Gastrocnemius medialis (tissue), 4 donors: Measurements from ENCODE around the gene SMAD6. TPM values are rescaled to one million over a fixed set of nuclear protein-coding genes. Genes with fewer than 3 reads are reported as not detected.

Experiments
- ATAC-seq, 2 donors: fragments of 150-250 bp; one replicate each; pipeline ENCODE4 v1.9.1; 2016
- DNase-seq, 2 donors: peaks; one replicate each; pipeline ENCODE4 v3.0.0-alpha.2; 2019
- H3K27ac ChIP-seq, 4 donors: fragments of 200-600 bp; sonication (generic); 1 replicate in 1 of 4; 2 replicates in 3 of 4; pipeline ENCODE4 v1.5.1; 2016 to 2018; ENCODE audit warnings: mild to moderate bottlenecking in 2 of 4, moderate library complexity in 1 of 4
- H3K27me3 ChIP-seq, 3 donors: fragments of 200-600 bp; sonication (generic) in 2 of 3; 1 replicate in 1 of 3; 2 replicates in 2 of 3; pipeline versions ENCODE4 v1.5.1 to v1.6.0; 2016 to 2019; ENCODE audit warnings: mild to moderate bottlenecking in 1 of 3, moderate library complexity in 1 of 3
- H3K36me3 ChIP-seq, 2 donors: fragments of 200-600 bp; sonication (generic) in 1 of 2; one replicate each; pipeline ENCODE4 v1.5.1; 2017 to 2018
- H3K4me1 ChIP-seq, 2 donors: fragments of 200-600 bp; sonication (generic) in 1 of 2; one replicate each; pipeline ENCODE4 v1.5.1; 2016 to 2017; ENCODE audit warnings: mild to moderate bottlenecking in 2 of 2
- H3K4me3 ChIP-seq, 4 donors: fragments of 200-600 bp; sonication (generic) in 3 of 4; 1 replicate in 1 of 4; 2 replicates in 3 of 4; pipeline ENCODE4 v1.5.1; 2016 to 2019; ENCODE audit warnings: mild to moderate bottlenecking in 2 of 4
- H3K9me3 ChIP-seq, 3 donors: fragments of 200-600 bp; sonication (generic) in 2 of 3; 1 replicate in 1 of 3; 2 replicates in 2 of 3; pipeline ENCODE4 v1.5.1; 2016 to 2019
- POLR2A ChIP-seq, 2 donors: fragments of 450-650 bp; IDR thresholded peaks; one replicate each; pipeline ENCODE4 v1.6.1; 2017; ENCODE audit warnings: antibody characterized with exemption in 2 of 2, mild to moderate bottlenecking in 2 of 2, moderate library complexity in 2 of 2
- in situ Hi-C, 4 donors: fragments of 200-750 bp; cut with MboI; loops; one replicate each; pipeline versions ENCODE4 v1.15.0 to v1.8.0; 2017; ENCODE audit warnings: low sequenced_read_pairs in 4 of 4
- intact Hi-C: fragments of 100-400 bp; cut with DNase I; formaldehyde crosslinking; loops from one replicate; pipeline ENCODE4 v1.15.1; 2023; ENCODE audit warnings: low total_unique reads
- total RNA-seq, 4 donors: library from RNA; depleted of rRNA; stranded (reverse); fragments of >200 nt; gene quantifications; one replicate each; pipeline versions ENCODE4 v1.1.0 to v1.2.3, GENCODE V29; 2016
- TF ChIP-seq, protein P1 (sequence below), 5 experiments: fragments of 450-650 bp in 3 of 5; fragments of 200-600 bp in 2 of 5; sonication (generic) in 2 of 5; IDR thresholded peaks in 4 of 5; conservative IDR thresholded peaks in 1 of 5; 1 replicate in 4 of 5; 2 replicates in 1 of 5; pipeline ENCODE4 v1.5.1; 2016 to 2019; ENCODE audit warnings: antibody characterized with exemption in 5 of 5, mild to moderate bottlenecking in 3 of 5, moderate library complexity in 3 of 5

Gene SMAD6
- total RNA-seq, 4 donors from 2014 or later = 2.2 to 3.7 (median 2.4) TPM

DNA sequence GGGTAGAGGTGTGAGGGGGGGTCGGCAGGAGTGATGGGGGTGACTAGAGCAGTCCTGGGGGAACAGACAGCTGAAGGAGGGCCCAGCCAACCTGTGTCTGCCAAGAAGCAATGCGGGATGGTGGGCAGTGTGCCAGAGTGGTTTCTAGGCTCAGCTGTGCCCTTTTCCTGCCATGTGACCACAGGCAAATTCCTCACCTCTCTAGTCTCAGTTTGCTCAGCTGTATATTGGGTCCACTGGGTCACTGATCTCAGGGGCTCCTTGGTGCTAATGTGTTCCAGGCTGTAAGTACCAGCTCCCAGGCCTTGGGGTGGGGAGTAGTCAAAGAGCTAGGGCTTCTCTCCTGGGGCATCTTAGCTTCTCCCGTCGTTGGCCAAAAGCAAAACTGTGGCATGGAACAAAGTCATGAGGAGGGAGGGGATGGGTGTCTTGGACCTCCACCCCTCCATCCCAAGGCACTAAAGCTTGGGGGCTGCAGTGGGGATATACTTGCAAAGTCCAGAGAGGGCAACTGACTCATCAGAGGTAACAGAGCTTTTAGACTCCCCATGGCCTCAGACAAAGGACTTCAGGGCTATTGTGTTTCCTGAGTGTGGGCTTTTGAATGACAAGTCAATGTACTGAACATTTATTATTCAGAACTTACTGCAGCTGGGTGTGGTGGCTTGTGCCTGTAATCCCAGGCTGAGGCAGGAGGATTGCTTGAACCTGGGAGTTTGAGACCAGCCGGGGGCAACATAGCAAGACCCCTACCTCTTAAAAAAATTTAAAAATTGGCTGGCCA is 20.9 kb downstream of the SMAD6 start:
- intact Hi-C loops = no loop called here
- H3K27ac ChIP-seq = no peak overlapping the region

DNA sequence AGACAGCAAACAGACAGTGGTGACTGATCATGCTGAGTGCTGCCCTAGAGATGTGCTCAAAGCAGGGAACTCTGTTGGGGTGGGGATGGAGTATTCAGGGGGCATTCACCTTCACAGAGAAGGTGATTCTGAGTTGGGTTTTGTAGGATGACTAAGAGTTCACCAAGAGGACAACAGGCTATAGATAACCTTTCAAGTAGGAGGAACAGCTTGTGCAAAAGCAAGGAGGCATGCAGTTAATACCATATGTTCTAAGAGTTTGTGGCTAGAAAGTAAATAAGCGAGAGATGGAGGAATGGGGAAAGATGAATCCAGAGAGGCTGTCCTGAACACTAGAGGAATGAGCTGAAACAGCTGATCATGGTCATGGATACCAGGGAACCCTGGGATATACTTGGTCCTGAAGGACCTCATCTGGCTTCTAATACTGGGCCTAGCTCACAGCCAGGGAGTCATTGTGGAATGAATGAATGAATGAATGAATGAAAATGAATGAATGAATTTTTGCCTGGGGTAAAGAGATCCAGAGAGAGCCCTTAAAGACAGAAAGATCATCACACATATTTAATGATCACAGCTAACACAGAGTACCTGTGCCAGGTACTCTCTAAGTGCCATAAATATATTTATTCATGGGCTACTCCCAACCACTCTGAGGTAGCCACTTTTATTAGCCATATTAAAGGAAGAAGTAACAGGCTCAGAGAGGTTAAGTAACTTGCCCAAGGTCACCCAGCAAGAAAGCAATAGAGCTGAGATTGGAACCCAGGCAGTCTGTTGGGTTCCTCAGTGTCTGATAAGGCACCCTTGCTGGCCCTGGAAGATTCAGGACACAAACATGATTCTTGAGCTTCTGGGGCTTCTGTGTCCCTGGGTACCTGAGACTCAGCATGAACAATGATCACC is 22.0 kb downstream of the SMAD6 start:
- Histone ChIP-seq H3K4me1 (no peaks in the 10 kb centered on the region), H3K9me3 (no peaks in the 10 kb centered on the region), H3K27me3 (no peaks in the 10 kb centered on the region), H3K4me3 (no peak overlapping the region), H3K36me3 (no peaks in the 10 kb centered on the region), H3K27ac (no peak overlapping the region)
- no peak for TF ChIP-seq POLR2A (IDR thresholded peaks at IDR 0.05)
- TF ChIP-seq, protein P1, sequence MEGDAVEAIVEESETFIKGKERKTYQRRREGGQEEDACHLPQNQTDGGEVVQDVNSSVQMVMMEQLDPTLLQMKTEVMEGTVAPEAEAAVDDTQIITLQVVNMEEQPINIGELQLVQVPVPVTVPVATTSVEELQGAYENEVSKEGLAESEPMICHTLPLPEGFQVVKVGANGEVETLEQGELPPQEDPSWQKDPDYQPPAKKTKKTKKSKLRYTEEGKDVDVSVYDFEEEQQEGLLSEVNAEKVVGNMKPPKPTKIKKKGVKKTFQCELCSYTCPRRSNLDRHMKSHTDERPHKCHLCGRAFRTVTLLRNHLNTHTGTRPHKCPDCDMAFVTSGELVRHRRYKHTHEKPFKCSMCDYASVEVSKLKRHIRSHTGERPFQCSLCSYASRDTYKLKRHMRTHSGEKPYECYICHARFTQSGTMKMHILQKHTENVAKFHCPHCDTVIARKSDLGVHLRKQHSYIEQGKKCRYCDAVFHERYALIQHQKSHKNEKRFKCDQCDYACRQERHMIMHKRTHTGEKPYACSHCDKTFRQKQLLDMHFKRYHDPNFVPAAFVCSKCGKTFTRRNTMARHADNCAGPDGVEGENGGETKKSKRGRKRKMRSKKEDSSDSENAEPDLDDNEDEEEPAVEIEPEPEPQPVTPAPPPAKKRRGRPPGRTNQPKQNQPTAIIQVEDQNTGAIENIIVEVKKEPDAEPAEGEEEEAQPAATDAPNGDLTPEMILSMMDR (IDR thresholded peaks at IDR 0.05 in 4 of 5, conservative IDR thresholded peaks at IDR 0.05 in 1 of 5) = no peak
- intact Hi-C loops = no loop called here
- ATAC-seq (no peak), DNase-seq (no peak)
- in situ Hi-C loops = no loop called here

More for the DNA sequence above, 20.9 kb downstream of the SMAD6 start:
- in situ Hi-C loops = no loop called here
- no peak for ATAC-seq
- Histone ChIP-seq H3K9me3 (no peaks in the 10 kb centered on the region), H3K36me3 (no peaks in the 10 kb centered on the region), H3K4me3 (no peak overlapping the region), H3K27me3 (no peaks in the 10 kb centered on the region), H3K4me1 (no peaks in the 10 kb centered on the region)
- TF ChIP-seq, protein P1 (IDR thresholded peaks at IDR 0.05 in 4 of 5, conservative IDR thresholded peaks at IDR 0.05 in 1 of 5) = no peak
- TF ChIP-seq POLR2A (IDR thresholded peaks at IDR 0.05) = no peak
- no peak for DNase-seq

DNA sequence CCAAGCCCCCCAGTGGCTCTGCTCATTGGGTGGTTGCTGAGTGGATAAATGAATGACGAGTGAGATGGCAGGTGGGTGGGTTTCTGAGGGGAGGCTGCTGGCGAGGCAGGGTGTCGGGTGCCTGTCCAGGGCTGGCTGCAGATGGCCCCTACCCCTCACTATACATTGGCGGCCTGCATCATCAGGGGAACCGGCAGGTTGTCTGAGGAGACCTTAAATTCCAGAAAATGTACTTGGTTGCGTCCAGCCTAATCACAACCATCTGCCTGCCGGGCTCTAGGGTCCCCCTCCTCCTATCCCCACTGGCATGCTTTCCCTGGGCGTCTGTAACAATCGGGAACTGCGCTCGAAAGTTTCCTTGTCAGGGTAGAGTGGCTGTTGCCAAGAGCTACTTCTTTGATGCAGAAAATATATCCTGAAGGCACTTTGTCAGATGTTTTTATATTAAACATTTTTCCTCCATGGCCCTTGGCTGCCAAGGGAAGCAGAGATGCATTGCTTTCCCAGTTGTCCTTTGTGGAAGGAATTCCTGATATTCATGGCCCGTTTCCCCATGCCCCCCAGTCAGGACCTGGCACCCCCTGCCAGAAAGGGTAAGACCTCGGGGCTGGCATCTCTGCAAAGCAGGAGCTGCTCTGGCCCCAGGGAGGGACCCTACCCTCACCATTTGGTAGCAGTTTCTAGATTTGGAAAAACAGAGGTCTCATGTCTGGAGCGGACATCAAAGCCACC is 22.9 kb downstream of the SMAD6 start:
- intact Hi-C loops = no loop called here
- in situ Hi-C loops = no loop called here
- no peak overlapping the region for H3K4me3 ChIP-seq
- DNase-seq = no peak
- H3K36me3 ChIP-seq = no peaks in the 10 kb centered on the region
- H3K27me3 ChIP-seq = no peaks in the 10 kb centered on the region
- ATAC-seq = no peak
- no peaks in the 10 kb centered on the region for H3K9me3 ChIP-seq
- H3K27ac ChIP-seq = no peak overlapping the region
- no peaks in the 10 kb centered on the region for H3K4me1 ChIP-seq
- TF ChIP-seq, protein P1 (IDR thresholded peaks at IDR 0.05 in 4 of 5, conservative IDR thresholded peaks at IDR 0.05 in 1 of 5) = no peak
- no peak for TF ChIP-seq POLR2A (IDR thresholded peaks at IDR 0.05)

DNA sequence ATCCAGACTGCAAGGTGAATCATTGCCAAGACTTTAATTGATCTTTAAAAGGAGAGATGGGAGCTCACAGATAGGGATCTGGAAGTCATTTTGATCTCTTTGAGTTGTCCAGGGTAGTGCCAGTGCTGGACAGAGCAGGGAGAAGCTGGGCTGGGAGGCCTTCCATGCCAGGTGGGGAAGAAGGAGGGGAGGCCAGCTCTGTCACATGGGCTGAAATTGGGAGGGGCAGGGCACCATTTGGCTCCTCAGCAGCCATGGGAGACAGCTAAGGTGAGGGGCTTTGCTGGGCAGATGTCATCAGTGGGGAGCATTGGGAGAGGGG is 23.4 kb downstream of the SMAD6 start:
- H3K27ac ChIP-seq = no peak overlapping the region
- H3K4me3 ChIP-seq = no peak overlapping the region
- intact Hi-C loops = no loop called here
- in situ Hi-C loops = no loop called here
- no peaks in the 10 kb centered on the region for H3K27me3 ChIP-seq
- no peaks in the 10 kb centered on the region for H3K9me3 ChIP-seq
- ATAC-seq = no peak
- TF ChIP-seq, protein P1 (IDR thresholded peaks at IDR 0.05 in 4 of 5, conservative IDR thresholded peaks at IDR 0.05 in 1 of 5) = no peak
- no peak for TF ChIP-seq POLR2A (IDR thresholded peaks at IDR 0.05)
- no peak for DNase-seq
- no peaks in the 10 kb centered on the region for H3K36me3 ChIP-seq
- no peaks in the 10 kb centered on the region for H3K4me1 ChIP-seq
